ENCODE data around the gene FUT6. TPM values are rescaled to one million over a fixed set of nuclear protein-coding genes. Genes with fewer than 3 reads are reported as not detected.
"Not testable (repeated sequence)": the region's sequence is repeated elsewhere in the genome, so short reads cannot be mapped to it uniquely, and the experiment has no call there.

Gene FUT6
- polyA plus RNA-seq, 3 donors from 2014 or later, result not detected

- H3K4me1 Mint-ChIP-seq, result peaks cover 18 to 21% of the 10 kb centered on the region in 2 donors
- DNase-seq, result no peak
- no peaks in the 10 kb centered on the region for H3K9me3 Mint-ChIP-seq
- peaks cover 7 to 13% (median 12%) of the 10 kb centered on the region in 3 donors for H3K27me3 Mint-ChIP-seq (ENCODE audit: low read depth in 3 of 3)
- no peaks in the 10 kb centered on the region for H3K36me3 Mint-ChIP-seq
- H3K4me3 Mint-ChIP-seq, result no peak overlapping the region
- peak overlapping the region in 5 of 6 donors; percentile 75 to 93 (median 86) for H3K27ac Mint-ChIP-seq
Observed at GRCh38 chr19:5867201-5868136, 28.0 kb upstream of the FUT6 start.

DNA sequence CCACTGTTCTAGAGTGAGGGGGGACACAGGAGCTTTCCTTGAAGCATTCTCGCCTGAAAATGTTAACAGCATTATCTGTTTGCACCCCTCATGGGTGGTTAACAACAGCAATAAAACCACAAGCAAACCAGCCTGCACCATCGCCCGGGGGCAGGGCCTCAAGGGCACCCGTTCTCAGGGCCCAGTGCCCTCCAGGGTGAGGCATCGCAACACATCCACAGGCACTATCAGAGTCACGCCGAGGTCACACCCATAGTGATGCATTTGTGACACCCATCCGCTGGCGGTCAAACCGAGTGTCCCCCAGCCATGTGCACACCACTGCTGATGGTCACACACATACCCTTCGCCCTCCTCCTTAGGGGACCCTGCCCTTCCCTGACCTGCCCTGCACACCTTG lies 26.3 kb upstream of the FUT6 start:
- Mint-ChIP-seq H3K9me3 (no peaks in the 10 kb centered on the region), H3K4me1 (peaks cover 18 to 21% of the 10 kb centered on the region in 2 donors), H3K27ac (peak overlapping the region; percentile 83 to 99 (median 96)), H3K4me3 (peak overlapping the region; percentile 62 to 88 (median 75)), H3K36me3 (no peaks in the 10 kb centered on the region), H3K27me3 (ENCODE audit: low read depth in 3 of 3) (peaks cover 7 to 14% (median 13%) of the 10 kb centered on the region in 3 donors)
- peak; percentile 55 to 85 (median 76) for DNase-seq

DNA sequence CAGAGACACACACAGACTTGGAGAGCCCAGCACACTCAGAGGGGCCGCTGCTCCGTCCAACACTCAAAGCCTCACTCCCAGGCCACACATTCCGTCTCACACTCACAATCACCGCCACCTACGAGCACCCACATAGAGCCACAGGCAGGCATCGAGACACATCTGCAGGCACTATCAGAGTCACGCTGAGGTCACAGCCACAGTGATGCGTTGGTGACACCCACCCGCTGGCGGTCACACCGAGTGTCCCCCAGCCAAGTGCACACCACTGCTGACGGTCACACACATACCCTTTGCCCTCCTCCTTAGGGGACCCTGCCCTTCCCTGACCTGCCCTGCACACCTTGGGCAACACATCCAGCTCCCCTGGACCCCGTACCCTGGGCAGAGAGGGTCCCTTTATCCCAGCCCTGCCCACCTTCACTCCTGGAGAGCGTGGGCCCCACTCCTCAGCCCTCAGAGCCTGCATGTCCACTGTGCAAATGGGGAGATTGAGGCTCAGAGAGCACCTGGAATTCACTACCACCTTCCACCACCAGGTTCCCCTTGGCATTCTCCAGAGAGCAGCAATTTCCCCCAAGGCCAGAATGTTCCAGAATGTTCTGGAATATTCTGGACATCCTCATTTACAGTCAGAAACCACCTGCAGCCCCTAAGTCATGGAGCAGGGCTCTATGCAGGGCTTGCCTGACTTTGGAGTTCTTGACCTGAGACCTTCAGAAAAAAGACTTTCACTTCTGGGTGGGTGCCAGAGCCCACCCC lies 25.4 kb upstream of the FUT6 start:
- peak overlapping the region; percentile 83 to 99 (median 96) for H3K27ac Mint-ChIP-seq
- peak overlapping the region; percentile 47 to 88 (median 76) for H3K4me3 Mint-ChIP-seq
- no peaks in the 10 kb centered on the region for H3K36me3 Mint-ChIP-seq
- H3K27me3 Mint-ChIP-seq (ENCODE audit: low read depth in 3 of 3), result peaks cover 7 to 14% (median 13%) of the 10 kb centered on the region in 3 donors
- peak; percentile 49 to 79 (median 70) for DNase-seq
- no peaks in the 10 kb centered on the region for H3K9me3 Mint-ChIP-seq
- H3K4me1 Mint-ChIP-seq, result peaks cover 18 to 21% of the 10 kb centered on the region in 2 donors

- Mint-ChIP-seq H3K36me3 (no peaks in the 10 kb centered on the region), H3K4me3 (peak overlapping the region; percentile 47 to 88 (median 76)), H3K27ac (peak overlapping the region; percentile 83 to 99 (median 96)), H3K4me1 (peaks cover 18 to 21% of the 10 kb centered on the region in 2 donors), H3K27me3 (ENCODE audit: low read depth in 3 of 3) (peaks cover 7 to 14% (median 13%) of the 10 kb centered on the region in 3 donors), H3K9me3 (no peaks in the 10 kb centered on the region)
- no peak for DNase-seq
Observed at GRCh38 chr19:5864013-5864720, 24.7 kb upstream of the FUT6 start.

DNA sequence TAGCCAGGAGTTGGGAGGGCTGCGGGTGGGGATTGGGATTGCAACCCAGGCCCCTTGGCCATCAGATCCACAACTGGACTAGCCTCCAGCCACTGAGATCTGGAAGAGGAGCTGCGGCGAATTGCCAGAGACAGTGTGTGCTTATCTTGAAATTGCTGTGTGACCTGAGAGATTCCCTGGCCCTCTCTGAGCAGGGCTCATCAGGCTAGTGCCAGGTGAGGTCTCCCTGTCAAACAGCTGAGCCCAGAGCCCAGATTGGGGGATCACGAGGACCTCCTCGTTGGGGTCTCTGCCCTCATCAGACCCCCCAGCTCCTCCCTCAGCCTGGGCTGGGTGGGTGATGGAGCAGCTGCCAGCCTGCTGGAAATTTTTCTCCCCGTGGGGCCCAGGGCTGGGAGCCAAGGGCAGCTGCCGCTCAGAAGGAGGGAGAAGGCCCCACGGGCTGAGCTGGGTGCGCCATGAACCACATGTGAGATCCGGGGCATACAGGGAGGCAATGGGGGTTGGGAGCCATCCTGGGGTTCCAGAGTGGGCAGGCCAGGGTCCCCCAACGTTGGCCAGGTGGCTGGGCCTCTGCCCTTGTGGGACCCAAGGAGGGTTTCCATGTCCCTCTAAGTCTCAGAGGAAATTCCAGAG lies 23.6 kb upstream of the FUT6 start:
- H3K27ac Mint-ChIP-seq, result peak overlapping the region in 1 of 6 donors; percentile 99
- H3K4me3 Mint-ChIP-seq, result no peak overlapping the region
- H3K36me3 Mint-ChIP-seq, result no peaks in the 10 kb centered on the region
- no peaks in the 10 kb centered on the region for H3K9me3 Mint-ChIP-seq
- no peak for DNase-seq
- peaks cover 18 to 21% of the 10 kb centered on the region in 2 donors for H3K4me1 Mint-ChIP-seq
- H3K27me3 Mint-ChIP-seq (ENCODE audit: low read depth in 3 of 3), result peaks cover 6 to 14% (median 13%) of the 10 kb centered on the region in 3 donors

GRCh38 chr19:5857203-5858081 lies 17.9 kb upstream of the FUT6 start:
- no peak overlapping the region for H3K4me3 Mint-ChIP-seq
- no peak overlapping the region for H3K27ac Mint-ChIP-seq
- H3K4me1 Mint-ChIP-seq, result no peaks in the 10 kb centered on the region
- H3K27me3 Mint-ChIP-seq (ENCODE audit: low read depth in 3 of 3), result peaks cover 0 to 7% (median 2%) of the 10 kb centered on the region in 3 donors
- no peaks in the 10 kb centered on the region for H3K36me3 Mint-ChIP-seq
- H3K9me3 Mint-ChIP-seq, result no peaks in the 10 kb centered on the region
- no peak for DNase-seq

DNA sequence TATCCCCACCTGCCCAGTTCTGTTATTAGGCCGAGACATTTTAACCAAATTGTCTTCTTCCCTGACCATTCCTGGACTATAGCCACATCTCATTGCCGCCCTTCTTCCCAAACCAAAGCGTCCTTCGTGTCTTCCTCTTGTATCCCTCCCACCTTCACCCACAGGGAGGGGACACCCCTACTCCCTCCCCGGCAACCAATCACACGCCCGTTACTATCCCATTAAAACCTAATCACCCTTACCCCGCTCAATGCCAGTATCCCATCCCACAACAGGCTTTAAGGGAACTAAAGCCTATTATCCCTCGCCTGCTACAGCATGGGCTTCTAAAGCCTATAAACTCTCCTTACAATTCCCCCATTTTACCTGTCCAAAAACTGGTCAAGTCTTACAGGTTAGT lies 15.6 kb upstream of the FUT6 start:
- H3K9me3 Mint-ChIP-seq; H3K27me3 Mint-ChIP-seq (ENCODE audit: low read depth in 3 of 3); H3K4me3 Mint-ChIP-seq; H3K4me1 Mint-ChIP-seq; H3K27ac Mint-ChIP-seq; DNase-seq; H3K36me3 Mint-ChIP-seq: not testable (repeated sequence)

GRCh38 chr19:5854121-5854520 lies 14.6 kb upstream of the FUT6 start:
- H3K27ac Mint-ChIP-seq, H3K36me3 Mint-ChIP-seq: not testable (repeated sequence)

GRCh38 chr19:5851302-5851701 lies 11.8 kb upstream of the FUT6 start, which contains the start of gene FUT3:
Gene FUT3 (minus strand): TSS chr19:5851449.
- no peaks in the 10 kb centered on the region for H3K4me1 Mint-ChIP-seq
- DNase-seq, result no peak
- no peak within 1 kb of the TSS for H3K4me3 Mint-ChIP-seq
- H3K27ac Mint-ChIP-seq, result no peak within 1 kb of the TSS
- peaks cover 0 to 6% (median 2%) of the 10 kb centered on the region in 3 donors for H3K27me3 Mint-ChIP-seq (ENCODE audit: low read depth in 3 of 3)
- H3K9me3 Mint-ChIP-seq, result no peaks in the 10 kb centered on the region
- no peaks in the 10 kb centered on the region for H3K36me3 Mint-ChIP-seq

More at GRCh38 chr19:5854121-5854520, 14.6 kb upstream of the FUT6 start:
- not testable (repeated sequence) for H3K9me3 Mint-ChIP-seq; H3K27me3 Mint-ChIP-seq (ENCODE audit: low read depth in 3 of 3); H3K4me1 Mint-ChIP-seq; DNase-seq; H3K4me3 Mint-ChIP-seq

- Mint-ChIP-seq H3K27ac (no peak overlapping the region), H3K36me3 (no peaks in the 10 kb centered on the region), H3K4me1 (no peaks in the 10 kb centered on the region), H3K9me3 (no peaks in the 10 kb centered on the region), H3K4me3 (no peak overlapping the region), H3K27me3 (ENCODE audit: low read depth in 3 of 3) (peaks cover 0 to 6% (median 2%) of the 10 kb centered on the region in 3 donors)
- no peak for DNase-seq
Observed at GRCh38 chr19:5850743-5851293, 11.3 kb upstream of the FUT6 start.

DNA sequence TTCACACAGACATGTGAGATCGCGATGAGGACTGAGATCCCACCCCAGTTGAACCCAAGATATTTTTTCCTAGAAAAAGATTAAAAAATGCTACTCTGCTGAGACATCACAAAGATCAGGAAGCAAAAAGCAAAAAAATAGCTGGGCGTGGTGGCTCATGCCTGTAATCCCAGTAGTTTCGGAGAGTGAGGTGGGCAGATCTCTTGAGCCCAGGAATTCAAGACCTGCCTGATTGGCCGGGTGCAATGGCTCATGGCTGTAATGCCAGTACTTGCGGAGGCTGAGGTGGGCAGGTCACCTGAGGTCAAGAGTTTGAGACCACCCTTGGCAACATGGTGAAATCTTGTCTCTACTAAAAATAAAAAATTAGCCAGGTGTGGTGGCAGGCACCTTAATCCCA lies 10.7 kb upstream of the FUT6 start:
- Mint-ChIP-seq H3K9me3 (no peaks in the 10 kb centered on the region), H3K27ac (no peak overlapping the region), H3K27me3 (ENCODE audit: low read depth in 3 of 3) (peaks cover 0 to 6% (median 2%) of the 10 kb centered on the region in 3 donors), H3K4me3 (no peak overlapping the region), H3K36me3 (no peaks in the 10 kb centered on the region), H3K4me1 (no peaks in the 10 kb centered on the region)
- no peak for DNase-seq

DNA sequence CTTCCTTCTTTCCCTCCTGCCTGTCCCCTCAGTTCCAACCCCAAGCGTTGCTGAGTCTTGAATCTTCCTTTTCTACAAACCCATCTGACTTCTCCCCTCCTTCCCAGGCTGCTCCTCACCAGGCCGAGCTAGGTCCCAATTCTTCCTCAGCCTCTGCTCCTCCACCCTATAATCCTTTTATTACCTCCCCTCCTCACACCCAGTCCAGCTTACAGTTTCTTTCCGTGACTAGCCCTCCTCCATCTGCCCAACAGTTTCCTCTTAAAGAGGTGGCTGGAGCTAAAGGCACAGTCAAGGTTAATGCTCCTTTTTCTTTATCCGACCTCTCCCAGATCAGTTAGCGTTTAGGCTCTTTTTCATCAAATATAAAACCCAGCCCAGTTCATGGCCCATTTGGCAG lies 9.1 kb upstream of the FUT6 start:
- H3K27me3 Mint-ChIP-seq (ENCODE audit: low read depth in 3 of 3); H3K9me3 Mint-ChIP-seq; DNase-seq; H3K36me3 Mint-ChIP-seq; H3K4me3 Mint-ChIP-seq; H3K4me1 Mint-ChIP-seq; H3K27ac Mint-ChIP-seq: not testable (repeated sequence)

All from immature natural killer cell (primary cell).